SKM-1 treated with dmso at 0.1 percent for 144 hours (cell line): ENCODE results near the gene NUP85.
A peak's percentile ranks its signal among the peaks of the same experiment; 100 is the strongest.
"Not testable (repeated sequence)": the region's sequence is repeated elsewhere in the genome, so short reads cannot be mapped to it uniquely, and the experiment has no call there.

Experiments
- DNase-seq: peaks from one replicate; lab custom pipeline; 2025; ENCODE audit not compliant: unreplicated experiment; lab: John Stamatoyannopoulos, UW

NUP85 gene

GRCh38 chr17:75240394-75241142 lies 35.1 kb downstream of the NUP85 start:
- peak; percentile 58 for DNase-seq

- DNase-seq: no peak
Measured at GRCh38 chr17:75241143-75241430, 35.6 kb downstream of the NUP85 start.

- no peak for DNase-seq
Measured at GRCh38 chr17:75241502-75241901, 36.0 kb downstream of the NUP85 start.

GRCh38 chr17:75241996-75242460 lies 36.5 kb downstream of the NUP85 start:
- DNase-seq: no peak

- no peak for DNase-seq
Measured at GRCh38 chr17:75242461-75243042, 37.1 kb downstream of the NUP85 start.

- DNase-seq: peak; percentile 61
Measured at GRCh38 chr17:75244133-75244866, 38.8 kb downstream of the NUP85 start.

- no peak for DNase-seq
Measured at GRCh38 chr17:75245011-75245410, 39.5 kb downstream of the NUP85 start.

- no peak for DNase-seq
Measured at GRCh38 chr17:75246404-75246803, 40.9 kb downstream of the NUP85 start.

- DNase-seq: no peak
Measured at GRCh38 chr17:75249564-75249963, 44.1 kb downstream of the NUP85 start.

- DNase-seq: no peak
Measured at GRCh38 chr17:75250009-75250471, 44.6 kb downstream of the NUP85 start.

GRCh38 chr17:75252039-75252816 lies 46.7 kb downstream of the NUP85 start:
- no peak for DNase-seq

GRCh38 chr17:75255954-75256698 lies 50.6 kb downstream of the NUP85 start:
- DNase-seq: not testable (repeated sequence)

- DNase-seq: not testable (repeated sequence)
Measured at GRCh38 chr17:75257228-75257627, 51.7 kb downstream of the NUP85 start.

GRCh38 chr17:75260641-75261335 lies 55.3 kb downstream of the NUP85 start:
- no peak for DNase-seq

GRCh38 chr17:75261336-75262111 lies 56.0 kb downstream of the NUP85 start, which contains the start of the genes GGA3 and MRPS7:
Gene GGA3 (minus strand): TSS chr17:75261606. CDS start chr17:75261587, 19 bp downstream.
Gene MRPS7 (plus strand): TSS chr17:75261879. CDS start chr17:75261901, 22 bp downstream.
- peak; percentile 89 for DNase-seq

- DNase-seq: no peak
Measured at GRCh38 chr17:75262112-75262606, 56.7 kb downstream of the NUP85 start.

GRCh38 chr17:75263055-75263454 lies 57.6 kb downstream of the NUP85 start:
- DNase-seq: no peak

- DNase-seq: no peak
Measured at GRCh38 chr17:75265614-75266315, 60.3 kb downstream of the NUP85 start.
